HEK293 (cell line): ENCODE results near the gene BLM.

Source experiments
- CTCF ChIA-PET: fragments of 350-600 bp; formaldehyde crosslinking; extraction: SDS; loops from one replicate; lab custom pipeline; 2021; ENCODE audit warnings: antibody characterized with exemption; lab: Yijun Ruan, JAX
- POLR2A ChIA-PET: fragments of 300-600 bp; formaldehyde crosslinking; extraction: SDS; loops from one replicate; lab custom pipeline; 2020; ENCODE audit warnings: antibody characterized with exemption, inconsistent platforms; lab: Yijun Ruan, JAX
- H3K27ac ChIP-seq: fragments of 200-500 bp; sonication (Bioruptor generic); 2 replicates; pipeline ENCODE4 v1.5.1; 2014; ENCODE audit warnings: low read depth, low read length, control low read depth, inconsistent platforms; ENCODE audit errors: extremely low read depth
- H3K36me3 ChIP-seq, 2 experiments: fragments of 200-500 bp in 1 of 2; sonication (Bioruptor generic) in 1 of 2; 1 replicate in 1 of 2; 2 replicates in 1 of 2; pipeline ENCODE4 v1.5.1; 2014 to 2017; ENCODE audit warnings: inconsistent platforms in 2 of 2, low read length in 2 of 2; ENCODE audit not compliant: control insufficient read depth in 2 of 2, insufficient read depth in 1 of 2
- H3K4me1 ChIP-seq: fragments of 200-500 bp; sonication (Bioruptor generic); 2 replicates; pipeline ENCODE4 v1.5.1; 2014; ENCODE audit warnings: mild to moderate bottlenecking, low read length, inconsistent platforms; ENCODE audit not compliant: control insufficient read depth, insufficient read depth
- H3K4me3 ChIP-seq: 2 replicates; pipeline ENCODE4 v1.5.1; 2011; ENCODE audit warnings: low read depth, mild to moderate bottlenecking, control low read depth, low read length, moderate library complexity
- H3K9me3 ChIP-seq: fragments of 200-500 bp; sonication (Bioruptor generic); 2 replicates; pipeline ENCODE4 v1.5.1; 2014; ENCODE audit warnings: low read depth, low read length, inconsistent platforms; ENCODE audit not compliant: control insufficient read depth, insufficient read depth
- BCL11A ChIP-seq: fragments of 450-650 bp; formaldehyde crosslinking; IDR thresholded peaks from 2 replicates; pipeline ENCODE4 v1.5.1; 2016; ENCODE audit warnings: low read depth, missing biosample characterization, missing genetic modification characterization
- HOXC10 ChIP-seq: sonication (generic); formaldehyde crosslinking; IDR thresholded peaks from 2 replicates; pipeline ENCODE4 v1.8.1; 2023; ENCODE audit warnings: mild to moderate bottlenecking, missing genetic modification reagents
- IKZF3 ChIP-seq: fragments of 450-650 bp; IDR thresholded peaks from 2 replicates; pipeline ENCODE4 v1.5.0; 2018; ENCODE audit warnings: missing biosample characterization, mild to moderate bottlenecking, missing genetic modification characterization, moderate library complexity
- INSM2 ChIP-seq: fragments of 450-650 bp; formaldehyde crosslinking; IDR thresholded peaks from 2 replicates; pipeline ENCODE4 v1.5.1; 2016; ENCODE audit warnings: missing biosample characterization, missing genetic modification characterization
- OVOL3 ChIP-seq: fragments of 450-650 bp; formaldehyde crosslinking; IDR thresholded peaks from 2 replicates; pipeline ENCODE4 v1.5.1; 2016; ENCODE audit warnings: missing biosample characterization, missing genetic modification characterization
- RBAK ChIP-seq: fragments of 450-650 bp; formaldehyde crosslinking; IDR thresholded peaks from 2 replicates; pipeline ENCODE4 v1.5.1; 2016; ENCODE audit warnings: missing biosample characterization, missing genetic modification characterization
- TRIM28 ChIP-seq: IDR thresholded peaks from 2 replicates; pipeline ENCODE4 v1.6.1; 2011; ENCODE audit warnings: low read length, control low read depth, borderline replicate concordance
- ZBTB1 ChIP-seq: fragments of 450-650 bp; formaldehyde crosslinking; IDR thresholded peaks from 2 replicates; pipeline ENCODE4 v1.5.1; 2016; ENCODE audit warnings: missing biosample characterization, missing genetic modification characterization
- ZBTB10 ChIP-seq: fragments of 450-650 bp; formaldehyde crosslinking; IDR thresholded peaks from 2 replicates; pipeline ENCODE4 v1.5.1; 2016; ENCODE audit warnings: missing biosample characterization, missing genetic modification characterization
- ZFP41 ChIP-seq: fragments of 450-650 bp; formaldehyde crosslinking; IDR thresholded peaks from 2 replicates; pipeline ENCODE4 v1.5.1; 2016; ENCODE audit warnings: missing biosample characterization, missing genetic modification characterization, borderline replicate concordance
- ZNF140 ChIP-seq: fragments of 450-650 bp; formaldehyde crosslinking; IDR thresholded peaks from 2 replicates; pipeline ENCODE4 v1.5.1; 2016; ENCODE audit warnings: missing biosample characterization, missing genetic modification characterization
- ZNF426 ChIP-seq: fragments of 450-650 bp; formaldehyde crosslinking; IDR thresholded peaks from 2 replicates; pipeline ENCODE4 v1.5.1; 2017; ENCODE audit warnings: missing biosample characterization, missing genetic modification characterization, mild to moderate bottlenecking, inconsistent platforms, moderate library complexity
- ZNF704 ChIP-seq: fragments of 450-650 bp; formaldehyde crosslinking; IDR thresholded peaks from 2 replicates; pipeline ENCODE4 v1.5.1; 2016; ENCODE audit warnings: missing biosample characterization, missing genetic modification characterization
- ZSCAN18 ChIP-seq: fragments of 450-650 bp; formaldehyde crosslinking; IDR thresholded peaks from 2 replicates; pipeline ENCODE4 v1.5.1; 2016; ENCODE audit warnings: missing biosample characterization, missing genetic modification characterization
- ZSCAN23 ChIP-seq: fragments of 450-650 bp; formaldehyde crosslinking; IDR thresholded peaks from 2 replicates; pipeline ENCODE4 v1.5.1; 2016; ENCODE audit warnings: missing biosample characterization, missing genetic modification characterization

The BLM gene

GRCh38 chr15:90706394-90707327 is 10.5 kb upstream of the BLM start (continued):
- peak; percentile 77 for TF ChIP-seq BCL11A
- no peak for TF ChIP-seq INSM2 (tag by site-specific recombination)
- no peak for TF ChIP-seq ZNF426 (tag by site-specific recombination)
- TF ChIP-seq ZNF140 (tag by site-specific recombination) = no peak
- TF ChIP-seq HOXC10 (CRISPR knock-in tag) = 0 out of 2 replicates have a peak, but pooled peaks have one; percentile 16
- TF ChIP-seq ZFP41 (tag by site-specific recombination) = no peak
- TF ChIP-seq TRIM28 = no peak
- no peak for TF ChIP-seq ZBTB1 (tag by site-specific recombination)
- TF ChIP-seq ZSCAN18 (tag by site-specific recombination) = 0 out of 2 replicates have a peak, but pooled peaks have one; percentile 19
- peak; percentile 55 for TF ChIP-seq OVOL3 (tag by site-specific recombination)
- TF ChIP-seq ZSCAN23 (tag by site-specific recombination) = no peak
- 0 out of 2 replicates have a peak, but pooled peaks have one; percentile 31 for TF ChIP-seq ZBTB10 (tag by site-specific recombination)
- peak; percentile 98 for TF ChIP-seq IKZF3
- no peak for TF ChIP-seq RBAK (tag by site-specific recombination)
- TF ChIP-seq, all 188 proteins: peak for 60

GRCh38 chr15:90707489-90707888 is 9.7 kb upstream of the BLM start:
- Histone ChIP-seq H3K4me3 (no peak overlapping the region), H3K27ac (peak overlapping the region; percentile 90), H3K4me1 (peaks cover 35% of the 10 kb centered on the region), H3K9me3 (no peaks in the 10 kb centered on the region), H3K36me3 (no peaks in the 10 kb centered on the region; a peak in 1 of 3 replicates)
- POLR2A ChIA-PET = interaction anchor here (1.1 kb wide), 1 partner anchor 10 kb away, joined by 10 read pairs; the partner anchor contains the start of gene BLM
- TF ChIP-seq ZNF704 (tag by site-specific recombination) = no peak
- CTCF ChIA-PET = interaction anchor here (1.0 kb wide), 1 partner anchor 389 kb away, joined by 4 read pairs; no protein-coding TSS in a partner anchor
